Epidermal melanocyte (primary cell): ENCODE results near the gene CD8B2.
A peak's percentile ranks its signal among the peaks of the same experiment; 100 is the strongest.
"Not testable (repeated sequence)": the region's sequence is repeated elsewhere in the genome, so short reads cannot be mapped to it uniquely, and the experiment has no call there.

Source experiments
- DNase-seq: peaks from one replicate; pipeline ENCODE4 v3.0.0; 2011; ENCODE audit warnings: low spot score; ENCODE audit not compliant: insufficient read length

Gene CD8B2

GRCh38 chr2:106511476-106511901, 24.3 kb downstream of the CD8B2 start:
- not testable (repeated sequence) for DNase-seq

GRCh38 chr2:106511934-106512333, 24.8 kb downstream of the CD8B2 start:
- DNase-seq = not testable (repeated sequence)

- not testable (repeated sequence) for DNase-seq
Observed at GRCh38 chr2:106513391-106513790, 26.2 kb downstream of the CD8B2 start.

GRCh38 chr2:106514827-106515226, 27.7 kb downstream of the CD8B2 start:
- not testable (repeated sequence) for DNase-seq

GRCh38 chr2:106516436-106516835, 29.3 kb downstream of the CD8B2 start:
- no peak for DNase-seq

GRCh38 chr2:106516864-106517263, 29.7 kb downstream of the CD8B2 start:
- no peak for DNase-seq

- DNase-seq = no peak
Observed at GRCh38 chr2:106517329-106517728, 30.2 kb downstream of the CD8B2 start.

- no peak for DNase-seq
Observed at GRCh38 chr2:106519767-106520166, 32.6 kb downstream of the CD8B2 start.

GRCh38 chr2:106521016-106521415, 33.9 kb downstream of the CD8B2 start:
- no peak for DNase-seq

GRCh38 chr2:106523976-106524665, 37.0 kb downstream of the CD8B2 start:
- no peak for DNase-seq

- DNase-seq = no peak
Observed at GRCh38 chr2:106530866-106531265, 43.7 kb downstream of the CD8B2 start.

- DNase-seq = no peak
Observed at GRCh38 chr2:106531676-106532214, 44.6 kb downstream of the CD8B2 start.

- DNase-seq = no peak
Observed at GRCh38 chr2:106532236-106532635, 45.1 kb downstream of the CD8B2 start.

GRCh38 chr2:106534471-106534870, 47.3 kb downstream of the CD8B2 start:
- DNase-seq = no peak

- DNase-seq = no peak
Observed at GRCh38 chr2:106536490-106536889, 49.3 kb downstream of the CD8B2 start.

GRCh38 chr2:106537047-106537446, 49.9 kb downstream of the CD8B2 start:
- DNase-seq = no peak

- DNase-seq = no peak
Observed at GRCh38 chr2:106537791-106538191, 50.6 kb downstream of the CD8B2 start.

- DNase-seq = no peak
Observed at GRCh38 chr2:106540886-106541285, 53.7 kb downstream of the CD8B2 start.

- no peak for DNase-seq
Observed at GRCh38 chr2:106541333-106541732, 54.2 kb downstream of the CD8B2 start.

- peak; percentile 69 for DNase-seq
Observed at GRCh38 chr2:106542746-106543359, 55.7 kb downstream of the CD8B2 start.

GRCh38 chr2:106545007-106545406, 57.8 kb downstream of the CD8B2 start:
- no peak for DNase-seq

- DNase-seq = no peak
Observed at GRCh38 chr2:106546391-106546990, 59.3 kb downstream of the CD8B2 start.
